ENCODE measurements around the gene JAG2. TPM values are rescaled to one million over a fixed set of nuclear protein-coding genes. Genes with fewer than 3 reads are reported as not detected.

Gene JAG2
- total RNA-seq, 4 donors from 2014 or later: 5.0 to 19.0 (median 13.9) TPM

DNA sequence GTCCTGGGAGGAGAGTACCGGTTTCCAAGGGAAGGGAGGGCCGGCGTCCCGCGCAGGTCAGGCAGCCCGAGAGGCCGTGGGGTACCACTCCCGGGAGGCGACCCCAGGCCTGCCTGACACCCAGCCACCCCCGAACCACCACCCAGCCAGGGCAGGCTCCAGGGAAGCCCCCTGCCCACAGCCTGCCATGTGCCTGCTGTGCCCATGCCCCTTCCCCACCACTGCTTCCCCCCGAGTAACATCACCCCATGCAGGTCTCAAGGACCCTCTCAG lies 10.2 kb upstream of the JAG2 start:
- Histone ChIP-seq H3K4me3 (no peak overlapping the region), H3K36me3 (no peaks in the 10 kb centered on the region), H3K9me3 (no peaks in the 10 kb centered on the region), H3K4me1 (peaks cover 14 to 40% (median 30%) of the 10 kb centered on the region in 4 donors), H3K27ac (replicated peaks in 1 of 4) (no peak overlapping the region), H3K27me3 (peaks cover 0 to 7% (median 0%) of the 10 kb centered on the region in 4 donors)
- TF ChIP-seq EP300 (IDR thresholded peaks at IDR 0.05): no peak
- TF ChIP-seq, protein P1, sequence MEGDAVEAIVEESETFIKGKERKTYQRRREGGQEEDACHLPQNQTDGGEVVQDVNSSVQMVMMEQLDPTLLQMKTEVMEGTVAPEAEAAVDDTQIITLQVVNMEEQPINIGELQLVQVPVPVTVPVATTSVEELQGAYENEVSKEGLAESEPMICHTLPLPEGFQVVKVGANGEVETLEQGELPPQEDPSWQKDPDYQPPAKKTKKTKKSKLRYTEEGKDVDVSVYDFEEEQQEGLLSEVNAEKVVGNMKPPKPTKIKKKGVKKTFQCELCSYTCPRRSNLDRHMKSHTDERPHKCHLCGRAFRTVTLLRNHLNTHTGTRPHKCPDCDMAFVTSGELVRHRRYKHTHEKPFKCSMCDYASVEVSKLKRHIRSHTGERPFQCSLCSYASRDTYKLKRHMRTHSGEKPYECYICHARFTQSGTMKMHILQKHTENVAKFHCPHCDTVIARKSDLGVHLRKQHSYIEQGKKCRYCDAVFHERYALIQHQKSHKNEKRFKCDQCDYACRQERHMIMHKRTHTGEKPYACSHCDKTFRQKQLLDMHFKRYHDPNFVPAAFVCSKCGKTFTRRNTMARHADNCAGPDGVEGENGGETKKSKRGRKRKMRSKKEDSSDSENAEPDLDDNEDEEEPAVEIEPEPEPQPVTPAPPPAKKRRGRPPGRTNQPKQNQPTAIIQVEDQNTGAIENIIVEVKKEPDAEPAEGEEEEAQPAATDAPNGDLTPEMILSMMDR (IDR thresholded peaks at IDR 0.05): no peak
- no peak for TF ChIP-seq POLR2A (IDR thresholded peaks at IDR 0.05; ENCODE audit: low read depth)
- TF ChIP-seq POLR2AphosphoS5 (IDR thresholded peaks at IDR 0.05): no peak
- no peak for DNase-seq (ENCODE audit: extremely low spot score)
- 97% methylated on average over 11 of the region's 11 CpGs for WGBS
- intact Hi-C loops (cut with DNase I): no loop called here

DNA sequence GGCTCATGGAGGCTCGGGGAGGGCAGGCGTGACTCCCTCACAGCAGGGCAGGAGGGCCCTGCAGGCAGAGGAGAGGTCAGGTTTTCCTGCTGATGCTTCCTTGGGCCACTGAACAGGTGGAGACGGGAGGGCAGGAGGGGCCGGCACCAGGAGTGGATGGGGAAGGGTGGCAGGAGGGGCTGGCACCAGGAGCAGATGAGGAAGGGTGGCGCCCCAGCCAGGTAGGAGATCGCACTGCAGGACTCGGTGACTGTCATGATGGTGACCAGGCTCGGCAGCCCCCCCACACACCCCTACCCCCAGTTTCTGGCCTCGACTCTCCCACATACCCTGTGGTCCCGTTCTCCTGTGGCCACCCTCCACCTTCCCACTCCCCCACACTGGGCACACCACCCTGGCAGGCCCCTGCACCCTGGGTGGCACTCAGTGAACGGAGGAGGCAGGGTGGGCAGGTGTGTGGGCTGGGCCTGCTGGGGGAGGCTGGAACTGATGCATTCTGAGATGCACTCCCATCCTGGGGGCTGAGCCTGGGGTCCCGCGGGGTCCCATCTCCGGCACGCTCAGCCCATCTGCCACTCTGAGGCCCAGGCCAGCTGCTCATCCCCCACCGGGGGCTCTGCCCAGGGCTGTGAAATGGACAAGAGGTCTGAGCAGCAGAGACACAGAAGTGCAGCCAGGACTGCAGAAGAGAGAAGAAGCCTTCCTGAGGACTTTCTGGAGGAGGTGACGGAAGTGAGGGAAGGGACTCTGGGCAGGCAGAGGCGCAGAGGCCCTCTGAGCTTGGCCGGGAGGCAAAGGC lies 9.7 kb upstream of the JAG2 start:
- Histone ChIP-seq H3K27ac (replicated peaks in 1 of 4) (no peak overlapping the region), H3K9me3 (no peaks in the 10 kb centered on the region), H3K4me3 (no peak overlapping the region), H3K4me1 (peaks cover 14 to 40% (median 30%) of the 10 kb centered on the region in 4 donors), H3K27me3 (peaks cover 0 to 7% (median 0%) of the 10 kb centered on the region in 4 donors), H3K36me3 (no peaks in the 10 kb centered on the region)
- 90% methylated on average over 15 of the region's 19 CpGs for WGBS
- no peak for TF ChIP-seq POLR2A (IDR thresholded peaks at IDR 0.05; ENCODE audit: low read depth)
- TF ChIP-seq POLR2AphosphoS5 (IDR thresholded peaks at IDR 0.05): no peak
- TF ChIP-seq EP300 (IDR thresholded peaks at IDR 0.05): no peak
- TF ChIP-seq, protein P1 (IDR thresholded peaks at IDR 0.05): no peak
- no peak for DNase-seq (ENCODE audit: extremely low spot score)
- intact Hi-C loops (cut with DNase I): no loop called here

DNA sequence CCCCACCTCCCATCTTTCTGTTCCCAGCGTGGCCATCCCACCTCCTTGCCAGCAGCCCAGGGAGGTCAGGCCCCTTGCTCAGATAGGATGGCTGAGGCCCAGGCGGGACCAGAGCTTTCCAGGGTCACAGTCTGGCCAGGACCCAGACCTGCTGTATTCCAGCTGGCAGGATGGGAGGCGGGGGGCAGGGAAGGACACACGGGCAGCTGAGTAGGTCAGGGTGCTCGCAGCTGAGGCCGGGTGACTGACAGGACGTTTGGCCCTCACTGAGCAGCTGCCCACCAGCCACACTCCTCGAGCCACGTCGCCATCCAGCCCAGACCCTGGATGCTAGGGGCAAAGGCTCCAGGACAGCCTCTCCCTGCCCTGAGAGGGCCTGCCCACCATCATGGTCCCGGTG lies 8.5 kb upstream of the JAG2 start:
- intact Hi-C loops (cut with DNase I): no loop called here
- Histone ChIP-seq H3K27me3 (peaks cover 0 to 7% (median 0%) of the 10 kb centered on the region in 4 donors), H3K4me1 (peaks cover 11 to 33% (median 23%) of the 10 kb centered on the region in 4 donors), H3K4me3 (no peak overlapping the region), H3K27ac (replicated peaks in 1 of 4) (no peak overlapping the region), H3K9me3 (no peaks in the 10 kb centered on the region), H3K36me3 (no peaks in the 10 kb centered on the region)
- DNase-seq (ENCODE audit: extremely low spot score): no peak
- no peak for TF ChIP-seq POLR2AphosphoS5 (IDR thresholded peaks at IDR 0.05)
- no peak for TF ChIP-seq EP300 (IDR thresholded peaks at IDR 0.05)
- TF ChIP-seq, protein P1 (IDR thresholded peaks at IDR 0.05): no peak
- no peak for TF ChIP-seq POLR2A (IDR thresholded peaks at IDR 0.05; ENCODE audit: low read depth)
- WGBS: 51% methylated on average over 3 of the region's 11 CpGs

DNA sequence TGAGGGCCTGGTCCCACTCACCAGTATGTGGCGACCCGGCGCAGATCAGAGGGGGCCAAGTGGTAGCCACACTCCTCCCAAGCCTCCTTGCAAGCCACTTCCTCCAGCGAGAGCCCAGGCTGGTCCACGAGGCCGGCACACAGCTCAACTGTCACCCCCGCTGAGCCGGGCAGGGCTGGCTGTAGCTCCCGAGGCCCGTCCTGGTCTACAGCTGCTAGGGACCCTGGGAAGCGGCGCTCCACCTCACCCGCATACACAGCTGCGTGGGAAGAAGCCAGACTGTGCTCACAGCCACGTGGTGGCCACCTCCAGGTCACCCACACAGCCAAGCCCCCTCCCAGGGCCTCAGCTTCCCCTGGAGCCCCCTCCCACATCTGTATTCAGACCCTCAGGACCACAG lies 7.9 kb upstream of the JAG2 start:
- Histone ChIP-seq H3K4me1 (peaks cover 9 to 29% (median 18%) of the 10 kb centered on the region in 4 donors), H3K27me3 (peaks cover 0 to 7% (median 0%) of the 10 kb centered on the region in 4 donors), H3K9me3 (no peaks in the 10 kb centered on the region), H3K36me3 (no peaks in the 10 kb centered on the region), H3K4me3 (no peak overlapping the region), H3K27ac (replicated peaks in 1 of 4) (no peak overlapping the region)
- TF ChIP-seq POLR2A (IDR thresholded peaks at IDR 0.05; ENCODE audit: low read depth): no peak
- TF ChIP-seq POLR2AphosphoS5 (IDR thresholded peaks at IDR 0.05): no peak
- TF ChIP-seq EP300 (IDR thresholded peaks at IDR 0.05): no peak
- TF ChIP-seq, protein P1 (IDR thresholded peaks at IDR 0.05): no peak
- DNase-seq (ENCODE audit: extremely low spot score): no peak
- intact Hi-C loops (cut with DNase I): no loop called here
- 79% methylated on average over 9 of the region's 15 CpGs for WGBS
